GM12801 (cell line): Measurements from ENCODE around the gene CHN1.

Experiments
- TF ChIP-seq, protein P1 (sequence below): IDR thresholded peaks from one replicate; pipeline ENCODE4 v1.5.1; 2011; ENCODE audit warnings: control low read depth; ENCODE audit not compliant: insufficient read length; ENCODE audit errors: extremely low read depth

The CHN1 gene

GRCh38 chr2:174878537-174879147 is 126.5 kb downstream of the CHN1 start:
- TF ChIP-seq, protein P1, sequence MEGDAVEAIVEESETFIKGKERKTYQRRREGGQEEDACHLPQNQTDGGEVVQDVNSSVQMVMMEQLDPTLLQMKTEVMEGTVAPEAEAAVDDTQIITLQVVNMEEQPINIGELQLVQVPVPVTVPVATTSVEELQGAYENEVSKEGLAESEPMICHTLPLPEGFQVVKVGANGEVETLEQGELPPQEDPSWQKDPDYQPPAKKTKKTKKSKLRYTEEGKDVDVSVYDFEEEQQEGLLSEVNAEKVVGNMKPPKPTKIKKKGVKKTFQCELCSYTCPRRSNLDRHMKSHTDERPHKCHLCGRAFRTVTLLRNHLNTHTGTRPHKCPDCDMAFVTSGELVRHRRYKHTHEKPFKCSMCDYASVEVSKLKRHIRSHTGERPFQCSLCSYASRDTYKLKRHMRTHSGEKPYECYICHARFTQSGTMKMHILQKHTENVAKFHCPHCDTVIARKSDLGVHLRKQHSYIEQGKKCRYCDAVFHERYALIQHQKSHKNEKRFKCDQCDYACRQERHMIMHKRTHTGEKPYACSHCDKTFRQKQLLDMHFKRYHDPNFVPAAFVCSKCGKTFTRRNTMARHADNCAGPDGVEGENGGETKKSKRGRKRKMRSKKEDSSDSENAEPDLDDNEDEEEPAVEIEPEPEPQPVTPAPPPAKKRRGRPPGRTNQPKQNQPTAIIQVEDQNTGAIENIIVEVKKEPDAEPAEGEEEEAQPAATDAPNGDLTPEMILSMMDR, result no peak

DNA sequence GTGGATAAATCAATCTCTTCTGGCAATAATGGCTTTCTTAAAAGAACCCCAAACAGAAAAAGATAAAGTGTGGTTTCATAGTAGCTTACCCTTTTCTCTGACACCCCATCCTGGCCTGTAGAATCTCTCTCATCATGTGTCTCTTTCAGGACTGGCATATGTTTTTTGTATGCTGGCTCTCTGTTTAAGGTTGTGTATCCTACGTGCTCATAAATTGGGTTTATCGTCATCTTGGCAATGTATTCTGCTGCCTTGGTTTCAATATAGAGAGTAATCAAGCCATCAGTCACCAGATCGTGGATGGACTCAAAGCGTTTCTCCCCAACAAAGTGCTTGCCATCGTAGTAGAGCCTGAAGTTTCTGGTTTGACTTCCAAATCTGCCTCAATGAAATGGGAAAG is 127.4 kb downstream of the CHN1 start:
- TF ChIP-seq, protein P1, result no peak

GRCh38 chr2:174877301-174877700 is 127.9 kb downstream of the CHN1 start:
- TF ChIP-seq, protein P1, result no peak

GRCh38 chr2:174874085-174874484 is 131.1 kb downstream of the CHN1 start:
- TF ChIP-seq, protein P1, result no peak

DNA sequence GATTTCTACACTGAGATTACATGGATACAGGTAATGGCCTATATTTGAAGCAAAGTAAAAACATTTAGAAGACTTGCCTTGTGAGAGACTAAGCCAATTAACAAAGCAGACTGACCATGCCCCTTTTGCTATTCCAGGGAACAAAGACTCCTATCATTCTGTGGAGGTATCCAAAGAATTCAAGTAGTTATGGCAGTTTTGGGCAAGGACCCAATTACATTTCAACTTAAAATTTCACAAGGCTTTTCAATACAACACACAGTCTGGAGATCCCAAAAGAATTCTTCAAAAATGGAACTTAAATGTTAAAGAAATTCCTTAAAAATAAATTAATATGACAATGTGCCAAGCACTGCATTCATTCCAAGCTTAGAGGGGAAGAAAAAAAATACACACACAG is 131.7 kb downstream of the CHN1 start:
- TF ChIP-seq, protein P1, result no peak

DNA sequence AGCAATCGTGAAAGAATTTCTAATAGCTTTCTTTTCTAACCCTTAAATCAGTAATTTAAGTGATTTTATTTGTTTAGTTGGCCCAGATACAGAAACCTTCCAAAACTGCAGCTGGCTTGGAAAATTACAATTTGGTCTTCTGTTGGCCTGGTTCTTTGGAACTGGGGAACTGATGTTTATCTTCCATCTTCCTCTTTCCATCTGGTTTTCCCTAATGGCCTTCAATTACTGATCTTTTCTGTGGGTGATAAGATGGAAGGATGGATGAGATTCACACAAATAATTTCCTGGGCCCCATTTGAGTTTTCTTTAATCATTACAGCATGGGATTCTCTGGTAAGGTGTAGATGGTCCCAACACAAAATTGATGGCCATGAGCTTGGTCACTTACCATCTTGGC is 134.4 kb downstream of the CHN1 start:
- TF ChIP-seq, protein P1, result no peak

DNA sequence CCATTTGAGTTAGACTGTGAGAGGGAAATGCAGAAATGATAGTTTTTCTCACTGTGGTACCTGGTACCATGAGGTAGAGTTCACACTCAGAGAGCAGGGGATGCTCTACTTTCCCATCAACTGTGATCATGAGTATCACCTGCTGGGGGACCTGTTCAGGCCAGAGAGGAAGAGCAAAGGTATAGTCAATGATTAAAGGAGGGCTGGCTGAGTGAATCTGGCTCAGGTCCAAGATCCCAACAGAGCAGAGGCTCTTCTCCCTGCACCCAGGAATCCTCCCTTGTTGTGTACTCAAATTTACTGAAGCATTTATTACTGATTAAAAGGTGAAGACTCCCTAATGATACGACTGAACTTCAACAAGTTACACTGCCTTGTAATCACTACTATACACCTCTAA is 136.3 kb downstream of the CHN1 start:
- TF ChIP-seq, protein P1, result no peak
